Right lobe of liver (tissue), 6 donors: ENCODE data around the gene DOK4. TPM values are rescaled to one million over a fixed set of nuclear protein-coding genes. Genes with fewer than 3 reads are reported as not detected.

Experiments used
- ATAC-seq, 4 donors: fragments of 200-7000 bp; cut with Tn5 transposase; one replicate each; pipeline ENCODE4 v1.9.1; 2020; ENCODE audit warnings: mild to moderate bottlenecking in 4 of 4, moderate library complexity in 4 of 4
- DNase-seq, 3 donors: peaks; one replicate each; pipeline ENCODE4 v3.0.0-alpha.2; 2020
- H3K27ac ChIP-seq, 3 donors: fragments of 200-600 bp; one replicate each; pipeline ENCODE4 v1.8.0; 2022
- H3K27me3 ChIP-seq, 2 donors: fragments of 200-600 bp; one replicate each; pipeline ENCODE4 v1.8.0; 2022
- H3K36me3 ChIP-seq, 4 donors: fragments of 200-600 bp; sonication (generic) in 1 of 4; one replicate each; pipeline versions ENCODE4 v1.5.1 to v1.8.0; 2017 to 2022; ENCODE audit warnings: control low read depth in 1 of 4
- H3K4me1 ChIP-seq, 4 donors: fragments of 200-600 bp; sonication (generic) in 1 of 4; one replicate each; pipeline versions ENCODE4 v1.5.1 to v1.8.0; 2017 to 2022; ENCODE audit warnings: control low read depth in 1 of 4
- H3K4me3 ChIP-seq, 3 donors: fragments of 200-600 bp; one replicate each; pipeline ENCODE4 v1.8.0; 2022
- H3K9me3 ChIP-seq, 4 donors: fragments of 200-600 bp; sonication (generic) in 1 of 4; one replicate each; pipeline versions ENCODE4 v1.5.1 to v1.8.0; 2017 to 2022; ENCODE audit warnings: control low read depth in 1 of 4
- CTCF ChIP-seq, 4 donors: fragments of 200-600 bp in 3 of 4; fragments of 450-650 bp in 1 of 4; IDR thresholded peaks; one replicate each; pipeline versions ENCODE4 v1.5.1 to v1.8.0; 2016 to 2022; ENCODE audit warnings: antibody characterized with exemption in 4 of 4, mild to moderate bottlenecking in 2 of 4
- POLR2A ChIP-seq: fragments of 450-650 bp; IDR thresholded peaks from one replicate; pipeline ENCODE4 v1.6.1; 2017; ENCODE audit warnings: antibody characterized with exemption, mild to moderate bottlenecking
- WGBS: methylation state at CpG from one replicate; pipeline ENCODE4 v1.1.6; 2018; ENCODE audit warnings: low coverage, low lambda C conversion rate; ENCODE audit not compliant: insufficient coverage; ENCODE audit errors: missing lambda C conversion rate; 5-methylcytosine and 5-hydroxymethylcytosine counted together
- intact Hi-C, 2 donors: fragments of 100-400 bp; cut with DNase I; formaldehyde crosslinking; loops; one replicate each; pipeline versions ENCODE4 v1.11.2 to v1.14.1; 2022
- total RNA-seq, 6 experiments: library from RNA; depleted of rRNA in 2 of 6; stranded (reverse); fragments of >200 nt in 2 of 6; fragmentation: NEBNext Ultra II Directional in 3 of 6; extraction: Animal tissue kit (Norgen Biotek cat#: 25700) in 3 of 6; gene quantifications; one replicate each; pipeline versions ENCODE4 v1.1.0 to v1.2.4, GENCODE V29; 2016 to 2023
- donor health status: DM: no; HTN: yes; CAD: no.
- donor health status: DM: no; HTN: no; CAD: no.
- donor health status: DM: no; HTN: no; CAD: no.
- donor health status: DM: no; HTN: yes; CAD: no.
- donor health status: DM: no; HTN: yes; CAD: no.

Gene DOK4
- total RNA-seq, 6 experiments from 2014 or later, result 20.0 to 62.1 (median 36.7) TPM

- ATAC-seq (no peak), DNase-seq (peak in 1 of 3 donors; percentile 45)
- H3K4me1 ChIP-seq, result peaks cover 0 to 72% (median 29%) of the 10 kb centered on the region in 4 donors
- 83% methylated on average over 5 of the region's 30 CpGs for WGBS
- no peak overlapping the region for H3K27ac ChIP-seq
- H3K4me3 ChIP-seq, result no peak overlapping the region
- peaks cover 0 to 35% (median 18%) of the 10 kb centered on the region in 4 donors for H3K36me3 ChIP-seq
- intact Hi-C loops, result no loop called here
- no peaks in the 10 kb centered on the region for H3K27me3 ChIP-seq
- H3K9me3 ChIP-seq, result no peaks in the 10 kb centered on the region
- no peak for TF ChIP-seq CTCF (IDR thresholded peaks at IDR 0.05)
- no peak for TF ChIP-seq POLR2A
Measured at GRCh38 chr16:57474671-57475661, 11.3 kb downstream of the DOK4 start.

- intact Hi-C loops, result no loop called here
- no peak for DNase-seq
- ATAC-seq, result no peak
- no peak for TF ChIP-seq POLR2A
- no peak for TF ChIP-seq CTCF (IDR thresholded peaks at IDR 0.05)
- Histone ChIP-seq H3K36me3 (peaks cover 0 to 45% (median 23%) of the 10 kb centered on the region in 4 donors), H3K9me3 (no peaks in the 10 kb centered on the region), H3K27ac (no peak overlapping the region), H3K4me1 (peaks cover 0 to 65% (median 25%) of the 10 kb centered on the region in 4 donors), H3K4me3 (no peak overlapping the region), H3K27me3 (no peaks in the 10 kb centered on the region)
- WGBS, result 35% methylated on average over 2 of the region's 8 CpGs
Measured at GRCh38 chr16:57473906-57474305, 12.4 kb downstream of the DOK4 start.

- Histone ChIP-seq H3K27me3 (no peaks in the 10 kb centered on the region), H3K4me1 (peaks cover 0 to 59% (median 22%) of the 10 kb centered on the region in 4 donors), H3K9me3 (no peaks in the 10 kb centered on the region), H3K4me3 (no peak overlapping the region), H3K36me3 (peaks cover 0 to 48% (median 26%) of the 10 kb centered on the region in 4 donors), H3K27ac (peak overlapping the region in 2 of 3 donors; percentile 53 to 84)
- no peak for TF ChIP-seq POLR2A
- no peak for TF ChIP-seq CTCF (IDR thresholded peaks at IDR 0.05)
- intact Hi-C loops, result no loop called here
- ATAC-seq, result no peak
- 83% methylated on average over 1 of the region's 14 CpGs for WGBS
- DNase-seq, result no peak
Measured at GRCh38 chr16:57473176-57473840, 13.0 kb downstream of the DOK4 start.

- Histone ChIP-seq H3K27ac (peak overlapping the region; percentile 48 to 84 (median 53)), H3K4me3 (no peak overlapping the region), H3K27me3 (no peaks in the 10 kb centered on the region), H3K36me3 (peaks cover 0 to 52% (median 30%) of the 10 kb centered on the region in 4 donors), H3K9me3 (no peaks in the 10 kb centered on the region), H3K4me1 (peaks cover 0 to 53% (median 21%) of the 10 kb centered on the region in 4 donors)
- intact Hi-C loops, result no loop called here
- WGBS, result 31% methylated on average over 2 of the region's 4 CpGs
- TF ChIP-seq CTCF (IDR thresholded peaks at IDR 0.05) (no peak), POLR2A (no peak)
- ATAC-seq (peak in 2 of 4 donors; percentile 1 to 2), DNase-seq (no peak)
Measured at GRCh38 chr16:57472665-57473060, 13.6 kb downstream of the DOK4 start.
